Measurements from ENCODE around the gene MPZL1.
A peak's percentile ranks its signal among the peaks of the same experiment; 100 is the strongest.
"Not testable (repeated sequence)": the region's sequence is repeated elsewhere in the genome, so short reads cannot be mapped to it uniquely, and the experiment has no call there.

The MPZL1 gene

GRCh38 chr1:167719715-167720421, 1.9 kb upstream of the MPZL1 start:
- not testable (repeated sequence) for DNase-seq

DNA sequence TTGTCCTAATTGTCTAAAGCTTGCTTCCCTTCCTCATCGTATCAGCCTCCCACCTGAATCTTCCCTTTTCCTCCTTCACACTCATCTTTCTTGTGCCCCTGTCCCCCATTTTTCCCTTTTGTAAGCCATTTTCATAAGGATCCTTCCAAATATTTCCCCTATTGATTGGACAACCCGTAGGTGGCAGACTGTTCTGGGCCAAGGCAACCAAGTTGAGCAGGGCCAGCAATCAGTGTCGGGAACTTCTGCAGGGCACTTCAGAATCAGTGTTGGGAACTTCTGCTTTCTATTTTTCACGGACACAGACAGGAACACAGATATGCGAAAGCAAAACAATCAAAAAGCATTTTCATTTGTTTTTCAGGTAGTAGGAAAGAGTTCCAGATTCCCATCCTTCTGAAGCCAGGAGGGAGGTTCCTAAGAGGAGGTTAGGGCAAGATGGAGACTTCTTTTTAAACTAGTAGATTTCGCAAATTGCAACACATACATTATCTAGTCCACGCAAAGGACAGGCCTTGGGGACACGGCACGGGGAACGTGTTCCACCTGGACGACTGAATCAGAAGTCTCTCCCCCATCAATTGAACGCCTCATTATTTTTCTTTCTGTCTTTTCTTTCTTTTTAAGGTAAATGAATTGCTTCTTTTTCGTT, 691 bp upstream of the MPZL1 start:
- DNase-seq: no peak

- peak; percentile 22 for DNase-seq
Observed at GRCh38 chr1:167722152-167722869, 529 bp downstream of the MPZL1 start.

DNA sequence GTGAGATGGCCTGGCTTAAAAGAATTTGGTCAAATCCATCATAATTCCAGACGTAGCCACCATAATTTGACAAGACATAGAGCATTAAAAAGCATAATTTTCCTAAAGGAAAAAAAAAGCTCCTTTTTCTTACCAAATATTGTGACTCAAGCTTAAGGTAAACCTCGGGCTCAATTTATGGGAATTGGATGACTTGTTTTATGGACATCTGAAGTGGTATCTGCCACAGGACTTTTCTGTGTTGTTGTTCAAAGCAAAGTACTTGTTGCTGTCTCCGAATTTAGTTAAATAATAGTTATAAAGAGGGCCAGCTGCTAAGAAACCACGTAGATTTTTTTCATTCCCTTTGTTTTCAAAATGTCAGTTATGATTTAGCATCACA, 1.1 kb downstream of the MPZL1 start:
- no peak for DNase-seq

DNA sequence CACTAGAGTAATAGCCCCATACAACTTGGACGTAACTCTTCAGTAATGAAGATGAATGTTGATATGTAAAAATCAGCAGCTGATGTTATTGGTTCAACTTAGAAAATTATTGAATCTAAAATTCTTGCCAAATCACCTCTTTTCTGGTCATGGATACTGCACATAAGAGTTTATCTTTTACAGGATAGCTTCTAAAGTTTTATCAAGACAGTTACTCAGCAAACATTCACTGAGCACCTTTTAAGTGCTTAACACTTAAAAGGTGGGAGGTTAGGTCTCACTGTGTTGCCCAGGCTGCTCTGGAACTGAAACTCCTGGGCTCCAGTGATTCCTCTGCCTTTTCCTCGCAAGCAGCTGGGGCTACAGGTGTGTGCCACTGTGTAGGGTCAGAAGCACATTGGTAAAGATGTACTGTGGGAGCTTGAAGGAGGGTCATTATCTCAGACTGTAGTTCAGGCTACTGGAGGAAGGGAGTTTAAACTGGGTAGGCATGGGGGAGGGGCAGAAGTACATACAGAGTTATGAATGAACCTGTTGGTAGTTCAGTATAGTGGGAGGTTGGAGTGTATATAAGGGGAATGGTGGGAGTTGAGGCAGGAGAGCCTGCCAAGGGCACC, 2.0 kb downstream of the MPZL1 start:
- DNase-seq: no peak

GRCh38 chr1:167726008-167726407, 4.2 kb downstream of the MPZL1 start:
- DNase-seq: no peak

- DNase-seq: no peak
Observed at GRCh38 chr1:167728818-167729410, 7.1 kb downstream of the MPZL1 start.

DNA sequence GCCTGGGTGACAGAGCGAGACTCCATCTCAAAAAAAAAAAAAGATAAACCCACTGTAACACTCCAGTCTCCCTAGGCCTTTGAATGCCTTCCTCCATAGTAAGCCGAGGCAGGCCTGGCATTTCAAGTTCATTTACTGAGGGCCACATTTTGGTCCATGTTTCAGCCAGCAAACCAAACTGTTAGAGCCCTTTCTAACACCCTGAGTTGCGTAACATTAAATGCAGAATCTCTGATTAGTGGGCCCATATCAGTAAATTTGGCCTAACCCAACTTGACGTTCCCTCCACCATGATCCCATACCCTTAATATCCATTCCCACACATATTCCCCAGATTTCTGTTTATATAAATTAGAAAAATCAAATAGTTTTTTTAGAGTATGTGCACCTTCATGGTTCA, 12.4 kb downstream of the MPZL1 start:
- no peak for DNase-seq

GRCh38 chr1:167734841-167735240, 13.1 kb downstream of the MPZL1 start:
- DNase-seq: no peak

GRCh38 chr1:167737169-167737568, 15.4 kb downstream of the MPZL1 start:
- no peak for DNase-seq

- no peak for DNase-seq
Observed at GRCh38 chr1:167738158-167738557, 16.4 kb downstream of the MPZL1 start.

DNA sequence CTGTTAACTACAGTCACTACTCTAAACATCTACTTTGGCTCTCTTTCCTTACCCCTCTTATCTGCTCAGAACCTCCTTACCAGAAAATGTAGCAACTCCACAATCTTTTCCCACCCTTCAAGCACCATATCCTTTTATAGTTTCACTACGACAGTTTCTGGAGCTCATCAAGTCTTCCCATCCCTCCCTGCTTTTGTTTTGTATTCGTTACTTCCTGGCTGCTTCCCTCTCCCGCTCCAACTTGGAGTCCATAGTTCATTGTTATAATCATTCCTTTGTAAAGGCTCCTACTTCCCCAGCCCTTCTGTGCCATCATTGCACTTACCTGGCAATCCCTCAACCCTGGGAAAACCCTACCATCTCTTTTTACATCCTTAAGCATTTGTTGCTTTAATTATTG, 18.0 kb downstream of the MPZL1 start:
- DNase-seq: no peak

DNA sequence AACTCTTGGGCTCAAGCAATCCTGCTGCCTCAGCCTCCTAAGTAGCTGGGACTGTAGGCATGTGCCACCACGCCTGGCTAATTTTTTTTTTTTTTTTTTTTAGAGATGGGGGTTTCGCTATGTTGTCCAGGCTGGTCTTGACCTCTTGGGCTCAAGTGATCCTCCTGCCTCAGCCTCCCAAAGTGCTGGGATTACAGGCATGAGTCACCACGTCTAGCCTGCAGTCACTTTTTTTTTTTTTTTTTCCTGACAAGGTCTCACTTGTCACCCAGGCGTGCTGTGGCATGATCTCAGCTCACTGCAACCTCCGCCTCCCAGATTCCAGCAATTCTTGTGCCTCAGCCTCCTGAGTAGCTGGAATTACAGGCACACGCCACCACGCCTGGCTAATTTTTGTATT, 19.3 kb downstream of the MPZL1 start:
- DNase-seq: not testable (repeated sequence)

DNA sequence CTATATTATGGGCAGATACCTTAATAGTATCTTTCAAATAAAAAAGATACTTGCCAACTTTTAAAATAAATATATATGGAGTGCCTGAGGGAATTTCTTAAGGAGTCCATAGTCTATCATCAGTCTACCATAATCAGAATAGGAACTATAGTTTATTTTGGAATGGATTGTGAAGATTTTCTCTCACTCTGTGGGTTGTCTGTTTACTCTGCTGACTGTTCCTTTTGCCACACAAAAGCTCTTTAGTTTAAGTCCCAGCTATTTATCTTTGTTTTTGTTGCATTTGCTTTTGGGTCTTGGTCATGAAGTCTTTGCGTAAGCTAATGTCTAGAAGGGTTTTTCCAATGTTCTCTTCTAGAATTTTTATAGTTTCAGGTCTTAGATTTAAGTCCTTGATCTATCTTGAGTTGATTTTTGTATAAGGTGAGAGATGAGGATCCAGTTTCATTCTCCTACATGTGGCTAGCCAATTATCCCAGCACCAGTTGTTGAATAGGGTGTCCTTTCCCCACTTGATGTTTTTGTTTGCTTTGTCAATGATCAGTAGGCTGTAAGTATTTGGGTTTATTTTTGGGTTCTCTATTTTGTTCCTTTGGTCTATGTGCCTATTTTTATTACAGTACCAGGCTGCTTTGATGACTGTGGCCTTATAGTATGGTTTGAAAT, 20.7 kb downstream of the MPZL1 start:
- not testable (repeated sequence) for DNase-seq

DNA sequence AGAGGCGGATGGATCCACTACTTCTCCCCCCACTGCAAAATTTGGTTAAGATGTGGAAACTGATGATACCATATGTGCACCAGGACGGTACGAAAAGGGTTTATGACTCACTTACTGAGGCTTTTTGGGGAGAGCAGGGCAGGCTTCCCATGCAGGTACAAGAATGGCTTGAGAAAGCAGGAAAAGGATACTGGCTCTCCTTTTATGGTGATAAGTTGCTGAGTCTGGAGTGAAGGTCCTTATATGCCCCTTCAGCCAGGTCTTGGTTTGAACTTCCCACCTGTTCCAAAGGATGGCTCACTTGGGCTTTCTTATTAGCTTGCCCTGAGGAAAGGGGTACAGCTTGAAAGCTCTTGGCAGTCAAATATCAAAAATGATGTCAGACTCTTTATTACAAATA, 23.1 kb downstream of the MPZL1 start:
- DNase-seq: no peak

DNA sequence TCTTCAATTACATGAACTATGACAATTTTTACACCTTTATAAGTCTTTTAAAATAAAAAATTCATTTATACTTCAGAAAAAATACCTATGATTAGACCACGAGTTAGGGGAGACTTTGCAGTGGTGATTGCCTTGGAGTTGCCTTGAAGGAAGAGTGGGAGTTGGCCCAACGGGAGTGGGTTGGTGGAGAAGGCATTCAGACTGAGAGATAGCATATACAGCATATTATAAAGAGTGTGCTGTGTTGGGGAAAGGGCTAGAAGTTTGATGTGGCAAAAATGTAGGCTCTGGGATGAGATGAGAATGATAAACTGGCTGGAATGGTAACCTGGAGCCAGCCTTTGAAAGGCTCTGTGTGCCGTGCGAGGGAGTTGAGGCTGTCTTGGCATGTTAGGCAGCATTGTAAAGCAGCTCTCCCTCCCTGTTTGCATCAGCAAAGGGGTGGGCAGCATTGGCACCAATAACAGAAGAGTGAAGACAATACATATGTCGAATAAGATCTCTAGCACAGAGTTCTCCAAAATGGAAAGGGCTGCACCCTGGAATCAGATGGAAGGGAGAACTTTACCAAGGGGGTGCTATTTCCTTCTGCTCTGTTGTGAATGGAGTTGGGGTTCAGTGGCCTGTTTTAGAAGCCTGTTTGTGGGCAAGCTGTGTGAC, 24.4 kb downstream of the MPZL1 start:
- DNase-seq: no peak

DNA sequence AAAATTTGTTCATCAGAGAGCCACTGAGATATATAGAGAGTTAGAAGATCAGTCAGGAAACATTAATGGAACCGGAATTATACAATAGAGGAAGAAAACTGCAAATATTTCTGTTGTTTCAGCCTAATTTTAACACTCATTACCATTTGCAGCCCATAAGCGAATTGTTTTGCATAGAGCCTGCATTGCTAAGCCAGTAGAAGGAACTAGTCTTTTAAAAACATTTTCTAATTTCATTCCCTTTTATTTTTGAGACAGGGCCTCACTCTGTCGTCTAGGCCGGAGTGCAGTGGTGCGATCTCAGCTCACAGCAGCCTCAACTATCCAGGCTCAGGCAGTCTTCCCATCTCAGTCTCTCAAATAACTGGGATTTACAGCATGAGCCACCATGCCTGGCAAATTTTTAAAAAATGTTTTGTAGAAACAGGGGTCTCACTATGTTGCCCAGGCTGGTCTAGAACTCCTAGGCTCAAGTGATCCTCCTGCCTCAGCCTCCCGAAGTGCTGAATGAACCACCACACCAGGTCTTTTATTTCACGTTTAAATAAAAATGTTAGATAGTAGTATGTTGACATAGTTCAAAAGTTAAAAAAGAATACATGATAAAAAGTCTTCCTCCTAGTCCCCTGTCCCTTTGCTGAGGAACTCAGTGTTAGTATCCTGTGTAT, 25.3 kb downstream of the MPZL1 start:
- no peak for DNase-seq

- no peak for DNase-seq
Observed at GRCh38 chr1:167747988-167748387, 26.2 kb downstream of the MPZL1 start.

GRCh38 chr1:167748906-167749305, 27.1 kb downstream of the MPZL1 start:
- no peak for DNase-seq

GRCh38 chr1:167749741-167750140, 28.0 kb downstream of the MPZL1 start:
- no peak for DNase-seq

GRCh38 chr1:167750641-167751040, 28.9 kb downstream of the MPZL1 start:
- DNase-seq: no peak

DNA sequence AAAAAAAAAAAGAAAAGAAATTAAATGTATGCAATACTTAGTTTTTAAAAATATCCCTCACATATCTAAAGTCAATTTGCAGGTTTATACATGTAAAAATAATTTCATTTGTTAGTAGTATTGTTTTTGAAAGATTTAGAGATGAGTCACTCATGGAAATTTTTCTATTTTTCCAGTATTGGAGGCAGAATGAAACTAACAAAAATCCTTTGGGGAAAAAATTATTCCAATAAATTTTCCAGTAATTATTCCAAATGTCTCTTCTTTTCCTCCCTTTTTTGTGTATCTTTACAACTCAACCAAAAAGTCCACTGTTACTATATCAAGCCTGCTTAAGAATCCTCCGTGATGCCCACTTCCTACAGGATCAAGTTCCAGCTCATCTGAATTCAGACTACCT, 29.9 kb downstream of the MPZL1 start:
- DNase-seq: no peak
